IPS DF 6.9 (cell line): ENCODE results near the gene MS4A8.
"Not testable (repeated sequence)": the region's sequence is repeated elsewhere in the genome, so short reads cannot be mapped to it uniquely, and the experiment has no call there.

Source experiments
- DNase-seq: peaks from one replicate; pipeline ENCODE4 v3.0.0-alpha.2; 2013; ENCODE audit warnings: low read depth, low spot score
- H3K27ac ChIP-seq: one replicate; pipeline ENCODE4 v1.5.1; 2013; ENCODE audit warnings: low read length, control low read depth
- H3K27me3 ChIP-seq: 2 replicates; pipeline ENCODE4 v1.6.1; 2013; ENCODE audit warnings: mild to moderate bottlenecking, low read length; ENCODE audit not compliant: control insufficient read depth, insufficient read depth
- H3K36me3 ChIP-seq: 2 replicates; pipeline ENCODE4 v1.6.1; 2013; ENCODE audit warnings: low read length; ENCODE audit not compliant: control insufficient read depth, insufficient read depth
- H3K4me1 ChIP-seq: 2 replicates; pipeline ENCODE4 v1.6.1; 2013; ENCODE audit warnings: low read length; ENCODE audit not compliant: control insufficient read depth, insufficient read depth
- H3K4me3 ChIP-seq: 2 replicates; pipeline ENCODE4 v1.5.1; 2013; ENCODE audit warnings: mild to moderate bottlenecking, low read length
- H3K9me3 ChIP-seq: 2 replicates; pipeline ENCODE4 v1.6.1; 2013; ENCODE audit warnings: low read length, inconsistent platforms; ENCODE audit not compliant: control insufficient read depth, insufficient read depth
- WGBS: extraction: QIAGEN DNeasy Blood & Tissue Kit; methylation state at CpG from one replicate; pipeline ENCODE4 v1.1.7; 2013; ENCODE audit warnings: mixed read lengths, missing lambda C conversion rate; ENCODE audit not compliant: insufficient read length, insufficient coverage; 5-methylcytosine and 5-hydroxymethylcytosine counted together

The MS4A8 gene

GRCh38 chr11:60747359-60747873, 48.0 kb downstream of the MS4A8 start:
- no peaks in the 10 kb centered on the region for H3K4me1 ChIP-seq
- no peaks in the 10 kb centered on the region for H3K27me3 ChIP-seq
- no peak overlapping the region for H3K4me3 ChIP-seq
- no peak for DNase-seq
- no peak overlapping the region for H3K27ac ChIP-seq
- no peaks in the 10 kb centered on the region for H3K9me3 ChIP-seq
- WGBS, result 100% methylated on average over 1 of the region's 14 CpGs
- H3K36me3 ChIP-seq, result no peaks in the 10 kb centered on the region

DNA sequence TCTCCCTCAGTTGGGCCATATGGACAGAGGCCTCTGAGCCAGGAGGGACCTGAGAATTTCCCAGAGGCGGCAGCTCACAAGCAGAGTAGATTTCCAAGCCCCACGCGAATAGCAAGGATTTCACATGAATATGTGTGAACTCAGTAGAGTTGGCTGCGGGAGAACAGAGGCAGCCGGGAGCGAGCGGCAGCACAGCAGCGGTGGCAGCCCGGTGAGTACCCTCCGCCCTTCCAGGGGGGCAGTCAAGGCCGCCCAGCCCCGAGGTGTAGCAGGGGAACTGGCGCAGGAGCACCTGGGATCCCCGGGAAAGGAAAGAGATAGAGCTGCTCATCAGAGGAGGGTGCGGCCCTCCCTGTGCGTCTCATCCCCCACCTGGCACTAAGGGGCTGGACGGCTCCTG, 48.8 kb downstream of the MS4A8 start:
- Histone ChIP-seq H3K9me3 (no peaks in the 10 kb centered on the region), H3K4me1 (no peaks in the 10 kb centered on the region), H3K27ac (no peak overlapping the region), H3K4me3 (no peak overlapping the region), H3K36me3 (no peaks in the 10 kb centered on the region), H3K27me3 (no peaks in the 10 kb centered on the region)
- no CpG with 5 or more reads among the region's 17 CpGs for WGBS
- no peak for DNase-seq

DNA sequence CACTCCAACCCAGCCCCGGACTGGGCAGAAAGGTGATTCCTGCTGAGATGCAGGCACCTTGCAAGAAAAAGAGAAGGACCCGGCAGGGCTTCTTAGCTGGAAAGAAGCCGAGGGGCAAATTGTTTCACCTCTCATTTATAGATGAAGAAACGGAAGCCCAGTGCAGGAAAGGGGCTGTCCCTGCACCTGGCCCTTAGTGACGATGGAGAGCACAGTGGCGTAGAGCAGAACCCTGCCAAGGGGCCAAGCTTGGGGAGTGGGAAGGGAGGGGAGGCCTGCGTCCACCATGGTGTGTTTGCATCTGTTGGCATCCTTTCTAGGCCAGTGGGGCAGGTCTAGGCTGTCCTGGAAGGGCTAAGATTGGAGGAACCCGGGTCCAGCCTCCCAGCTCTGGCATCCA, 49.4 kb downstream of the MS4A8 start:
- DNase-seq, result no peak
- Histone ChIP-seq H3K9me3 (no peaks in the 10 kb centered on the region), H3K36me3 (no peaks in the 10 kb centered on the region), H3K4me1 (no peaks in the 10 kb centered on the region), H3K27ac (no peak overlapping the region), H3K27me3 (no peaks in the 10 kb centered on the region), H3K4me3 (no peak overlapping the region)
- WGBS, result no CpG with 5 or more reads among the region's 8 CpGs

DNA sequence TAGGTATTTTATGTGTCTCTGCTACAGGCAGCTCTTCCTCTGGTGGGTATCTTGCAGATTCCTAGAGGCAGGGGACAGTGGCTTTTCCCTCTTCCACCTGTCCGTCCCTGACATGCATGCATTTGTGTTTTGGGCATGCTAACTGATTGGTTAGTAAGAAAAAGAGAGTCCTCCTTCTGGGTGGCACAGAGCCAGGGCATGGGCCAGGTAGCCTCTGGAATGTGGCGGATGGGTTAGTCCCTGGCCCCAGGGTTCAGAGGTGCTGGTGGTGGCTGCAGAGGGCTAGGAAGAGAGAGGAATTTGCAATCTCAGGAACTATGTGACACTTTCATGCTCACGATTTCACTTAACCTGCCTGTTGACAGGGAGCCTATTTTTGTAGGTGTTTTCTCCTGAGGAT, 51.5 kb downstream of the MS4A8 start:
- H3K9me3 ChIP-seq, result no peaks in the 10 kb centered on the region
- DNase-seq, result no peak
- H3K4me1 ChIP-seq, result no peaks in the 10 kb centered on the region
- no peak overlapping the region for H3K27ac ChIP-seq
- H3K36me3 ChIP-seq, result no peaks in the 10 kb centered on the region
- H3K27me3 ChIP-seq, result no peaks in the 10 kb centered on the region
- no CpG with 5 or more reads among the region's 3 CpGs for WGBS
- H3K4me3 ChIP-seq, result no peak overlapping the region

GRCh38 chr11:60753309-60753708, 53.9 kb downstream of the MS4A8 start:
- Histone ChIP-seq H3K4me1 (no peaks in the 10 kb centered on the region), H3K36me3 (no peaks in the 10 kb centered on the region), H3K27ac (no peak overlapping the region), H3K4me3 (no peak overlapping the region), H3K9me3 (no peaks in the 10 kb centered on the region), H3K27me3 (no peaks in the 10 kb centered on the region)
- no CpG with 5 or more reads among the region's 4 CpGs for WGBS
- no peak for DNase-seq

DNA sequence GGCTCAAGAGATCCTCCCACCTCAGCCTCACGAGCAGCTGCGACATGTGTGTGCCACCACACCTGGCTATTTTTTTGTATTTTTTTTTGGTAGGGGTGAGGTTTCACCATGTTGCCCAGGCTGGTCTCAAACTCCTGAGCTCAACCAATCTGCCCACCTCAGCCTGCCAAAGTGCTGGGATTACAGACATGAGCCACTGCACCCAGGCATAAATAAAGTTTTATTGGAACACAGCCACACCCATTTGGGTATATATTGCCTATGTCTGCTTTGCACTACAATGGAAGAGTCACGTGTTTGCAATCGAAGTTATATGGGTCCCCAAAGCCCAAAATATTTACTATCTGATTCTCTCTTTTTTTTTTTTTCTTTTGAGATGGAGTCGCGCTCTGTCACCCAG, 55.5 kb downstream of the MS4A8 start:
- Histone ChIP-seq H3K27me3 (no peaks in the 10 kb centered on the region), H3K4me3 (no peak overlapping the region), H3K36me3 (no peaks in the 10 kb centered on the region), H3K9me3 (no peaks in the 10 kb centered on the region), H3K27ac (no peak overlapping the region), H3K4me1 (no peaks in the 10 kb centered on the region)
- no peak for DNase-seq
- WGBS, result no CpG with 5 or more reads among the region's 6 CpGs

GRCh38 chr11:60756307-60757032, 57.1 kb downstream of the MS4A8 start, which contains the start of gene MS4A15:
MS4A15 (plus strand) TSS chr11:60756867; CDS start chr11:60763734, 6,867 bp downstream.
- Histone ChIP-seq H3K9me3 (no peaks in the 10 kb centered on the region), H3K4me1 (no peaks in the 10 kb centered on the region), H3K27ac (no peak within 1 kb of the TSS), H3K4me3 (no peak within 1 kb of the TSS), H3K27me3 (no peaks in the 10 kb centered on the region), H3K36me3 (no peaks in the 10 kb centered on the region)
- no CpG with 5 or more reads among the region's 14 CpGs for WGBS
- peak; percentile 41 for DNase-seq

- no peaks in the 10 kb centered on the region for H3K9me3 ChIP-seq
- H3K27ac ChIP-seq, result no peak overlapping the region
- no CpG with 5 or more reads among the region's 19 CpGs for WGBS
- no peaks in the 10 kb centered on the region for H3K4me1 ChIP-seq
- H3K36me3 ChIP-seq, result no peaks in the 10 kb centered on the region
- H3K27me3 ChIP-seq, result no peaks in the 10 kb centered on the region
- no peak overlapping the region for H3K4me3 ChIP-seq
- no peak for DNase-seq
These were observed 57.9 kb downstream of the MS4A8 start for GRCh38 chr11:60757231-60757800.

DNA sequence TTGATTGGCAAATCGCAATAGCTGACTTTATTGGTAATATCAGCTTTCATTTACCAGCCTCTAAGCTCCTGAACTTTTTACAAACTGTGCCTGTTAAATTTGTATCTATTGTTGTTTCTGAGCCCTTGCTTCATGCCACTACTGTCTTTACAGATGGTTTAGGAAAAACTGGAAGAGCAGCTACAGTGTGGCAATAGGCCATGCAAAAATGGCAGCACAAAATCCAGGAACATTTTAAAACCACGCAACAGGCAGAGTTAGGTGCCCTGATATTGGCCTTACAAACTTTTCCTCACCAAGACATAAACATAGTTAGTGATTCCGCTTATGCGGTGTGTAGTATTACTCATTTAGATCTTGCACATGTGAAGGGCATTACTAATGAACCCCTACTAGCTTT, 59.3 kb downstream of the MS4A8 start:
- H3K4me3 ChIP-seq, H3K27me3 ChIP-seq, H3K36me3 ChIP-seq, H3K4me1 ChIP-seq, H3K9me3 ChIP-seq, H3K27ac ChIP-seq, DNase-seq: not testable (repeated sequence)
- WGBS, result no CpG with 5 or more reads among the region's 4 CpGs

DNA sequence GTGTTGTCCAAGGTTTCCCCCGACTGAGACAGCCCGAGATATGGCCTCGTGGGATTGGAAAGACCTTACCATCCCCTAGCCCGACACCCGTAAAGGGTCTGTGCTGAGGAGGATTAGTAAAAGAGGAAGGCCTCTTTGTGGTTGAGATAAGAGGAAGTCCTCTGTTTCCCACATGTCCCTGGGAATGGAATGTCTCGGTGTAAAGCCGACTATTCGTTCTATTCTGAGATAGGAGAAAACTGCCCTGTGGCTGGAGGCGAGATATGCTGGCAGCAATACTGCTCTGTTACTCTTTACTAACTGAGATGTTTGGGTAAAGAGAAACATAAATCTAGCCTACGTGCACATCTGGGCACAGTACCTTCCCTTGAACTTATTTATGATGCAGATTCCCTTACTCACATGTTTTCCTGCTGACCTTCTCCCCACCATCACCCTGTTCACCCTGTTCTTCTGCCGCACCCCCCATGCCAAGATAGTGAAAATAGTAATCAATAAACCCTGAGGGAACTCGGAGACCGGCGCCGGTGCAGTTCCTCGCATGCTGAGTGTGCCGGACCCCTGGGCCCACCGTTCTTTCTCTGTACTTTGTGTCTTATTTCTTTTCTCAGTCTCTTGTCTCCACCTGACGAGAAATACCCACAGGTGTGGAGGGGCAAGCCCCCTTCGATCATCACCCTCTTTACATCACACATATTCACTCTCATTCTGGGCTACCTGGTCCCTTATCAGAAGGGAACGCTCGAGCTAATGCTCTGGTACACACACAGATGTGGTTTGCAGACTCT, 60.2 kb downstream of the MS4A8 start:
- H3K36me3 ChIP-seq, H3K4me1 ChIP-seq, H3K27ac ChIP-seq, H3K9me3 ChIP-seq, H3K27me3 ChIP-seq, DNase-seq, H3K4me3 ChIP-seq: not testable (repeated sequence)
- WGBS, result no CpG with 5 or more reads among the region's 22 CpGs
